Mesothelial cell of epicardium (in vitro differentiated cells): ENCODE results near the gene EGR4. TPM values are rescaled to one million over a fixed set of nuclear protein-coding genes. Genes with fewer than 3 reads are reported as not detected.
A peak's percentile ranks its signal among the peaks of the same experiment; 100 is the strongest.

Experiments
- DNase-seq, 2 experiments: peaks; one replicate each; pipeline ENCODE4 v3.0.0; 2021; ENCODE audit warnings: low spot score in 2 of 2; ENCODE audit not compliant: unreplicated experiment in 2 of 2
- H3K27ac Mint-ChIP-seq: 2 replicates; pipeline ENCODE4 v1.8.0; 2021; ENCODE audit warnings: mixed read lengths
- H3K27me3 Mint-ChIP-seq: 2 replicates; pipeline ENCODE4 v1.8.0; 2021; ENCODE audit warnings: low read depth, mixed read lengths
- H3K36me3 Mint-ChIP-seq: 2 replicates; pipeline ENCODE4 v1.8.0; 2021; ENCODE audit warnings: mixed read lengths
- H3K4me1 Mint-ChIP-seq: 2 replicates; pipeline ENCODE4 v1.8.0; 2021; ENCODE audit warnings: mixed read lengths
- H3K4me3 Mint-ChIP-seq: 2 replicates; pipeline ENCODE4 v1.8.0; 2021; ENCODE audit warnings: mild to moderate bottlenecking, moderate library complexity, mixed read lengths
- H3K9me3 Mint-ChIP-seq: 2 replicates; pipeline ENCODE4 v1.8.0; 2021; ENCODE audit warnings: mixed read lengths
- total RNA-seq: library from RNA; stranded (reverse); gene quantifications from 3 replicates; pipeline ENCODE4 v1.2.1, GENCODE V29; 2021
- TF ChIP-seq, protein P1 (sequence below): fragments of 200-600 bp; sonication (generic); IDR thresholded peaks from one replicate; pipeline ENCODE4 v1.5.0; 2021; ENCODE audit warnings: antibody characterized with exemption; ENCODE audit not compliant: unreplicated experiment

The EGR4 gene
- total RNA-seq, 1 donor from 2014 or later = 0.36 TPM

DNA sequence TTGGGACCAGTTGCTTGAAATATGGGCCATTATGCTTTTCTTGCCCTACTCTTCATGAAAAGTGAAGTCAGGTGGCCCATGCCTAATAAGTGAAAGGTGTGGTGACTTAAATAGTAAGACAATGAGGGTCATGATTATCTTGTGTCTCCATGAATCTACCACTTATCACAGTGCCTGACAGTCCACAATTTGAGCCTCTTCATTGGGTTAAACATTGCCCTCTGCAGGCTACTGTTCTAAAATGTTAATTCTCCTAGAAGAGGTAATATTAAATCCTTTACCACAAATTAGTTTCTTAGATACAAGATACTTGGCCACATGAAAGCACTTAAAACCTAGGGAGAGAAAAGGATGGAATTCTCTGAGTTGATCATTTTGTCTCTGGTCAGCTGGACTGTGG is 4.0 kb downstream of the EGR4 start:
- no peak overlapping the region for H3K27ac Mint-ChIP-seq
- peaks cover 4% of the 10 kb centered on the region for H3K4me1 Mint-ChIP-seq
- H3K4me3 Mint-ChIP-seq = no peak overlapping the region

DNA sequence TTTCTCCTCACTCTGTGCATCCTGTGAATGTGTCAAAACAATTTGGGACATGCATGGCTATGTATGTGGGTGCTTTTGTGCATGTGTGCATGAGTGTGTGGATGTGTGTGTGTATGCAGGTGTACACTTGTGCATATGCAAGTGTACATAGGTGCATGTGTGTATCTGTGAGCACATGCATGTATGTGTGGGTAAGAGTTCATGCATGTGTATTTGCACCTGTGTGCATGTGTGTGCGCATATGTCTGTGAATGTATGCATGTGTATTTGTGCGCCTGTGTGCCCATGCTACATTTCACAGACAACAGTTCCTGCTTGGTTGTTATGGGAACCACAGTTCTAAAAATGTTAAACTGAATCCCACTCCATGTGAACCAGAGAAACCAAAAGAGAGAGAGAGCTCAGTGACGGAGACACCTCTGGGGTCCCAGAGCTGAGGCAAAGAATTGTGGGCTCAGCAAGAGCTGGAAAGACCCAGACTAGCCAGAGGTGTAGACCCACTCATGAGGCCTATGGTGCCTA is 7.2 kb downstream of the EGR4 start:
- Mint-ChIP-seq H3K9me3 (no peaks in the 10 kb centered on the region), H3K4me1 (peaks cover 7% of the 10 kb centered on the region), H3K27ac (no peak overlapping the region), H3K27me3 (peaks cover 83% of the 10 kb centered on the region), H3K4me3 (no peak overlapping the region), H3K36me3 (no peaks in the 10 kb centered on the region)
- no peak for DNase-seq
- TF ChIP-seq, protein P1, sequence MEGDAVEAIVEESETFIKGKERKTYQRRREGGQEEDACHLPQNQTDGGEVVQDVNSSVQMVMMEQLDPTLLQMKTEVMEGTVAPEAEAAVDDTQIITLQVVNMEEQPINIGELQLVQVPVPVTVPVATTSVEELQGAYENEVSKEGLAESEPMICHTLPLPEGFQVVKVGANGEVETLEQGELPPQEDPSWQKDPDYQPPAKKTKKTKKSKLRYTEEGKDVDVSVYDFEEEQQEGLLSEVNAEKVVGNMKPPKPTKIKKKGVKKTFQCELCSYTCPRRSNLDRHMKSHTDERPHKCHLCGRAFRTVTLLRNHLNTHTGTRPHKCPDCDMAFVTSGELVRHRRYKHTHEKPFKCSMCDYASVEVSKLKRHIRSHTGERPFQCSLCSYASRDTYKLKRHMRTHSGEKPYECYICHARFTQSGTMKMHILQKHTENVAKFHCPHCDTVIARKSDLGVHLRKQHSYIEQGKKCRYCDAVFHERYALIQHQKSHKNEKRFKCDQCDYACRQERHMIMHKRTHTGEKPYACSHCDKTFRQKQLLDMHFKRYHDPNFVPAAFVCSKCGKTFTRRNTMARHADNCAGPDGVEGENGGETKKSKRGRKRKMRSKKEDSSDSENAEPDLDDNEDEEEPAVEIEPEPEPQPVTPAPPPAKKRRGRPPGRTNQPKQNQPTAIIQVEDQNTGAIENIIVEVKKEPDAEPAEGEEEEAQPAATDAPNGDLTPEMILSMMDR = no peak

More for the DNA sequence above, 4.0 kb downstream of the EGR4 start:
- DNase-seq = no peak
- TF ChIP-seq, protein P1 = no peak
- H3K27me3 Mint-ChIP-seq = peaks cover 95% of the 10 kb centered on the region
- no peaks in the 10 kb centered on the region for H3K36me3 Mint-ChIP-seq
- H3K9me3 Mint-ChIP-seq = no peaks in the 10 kb centered on the region

DNA sequence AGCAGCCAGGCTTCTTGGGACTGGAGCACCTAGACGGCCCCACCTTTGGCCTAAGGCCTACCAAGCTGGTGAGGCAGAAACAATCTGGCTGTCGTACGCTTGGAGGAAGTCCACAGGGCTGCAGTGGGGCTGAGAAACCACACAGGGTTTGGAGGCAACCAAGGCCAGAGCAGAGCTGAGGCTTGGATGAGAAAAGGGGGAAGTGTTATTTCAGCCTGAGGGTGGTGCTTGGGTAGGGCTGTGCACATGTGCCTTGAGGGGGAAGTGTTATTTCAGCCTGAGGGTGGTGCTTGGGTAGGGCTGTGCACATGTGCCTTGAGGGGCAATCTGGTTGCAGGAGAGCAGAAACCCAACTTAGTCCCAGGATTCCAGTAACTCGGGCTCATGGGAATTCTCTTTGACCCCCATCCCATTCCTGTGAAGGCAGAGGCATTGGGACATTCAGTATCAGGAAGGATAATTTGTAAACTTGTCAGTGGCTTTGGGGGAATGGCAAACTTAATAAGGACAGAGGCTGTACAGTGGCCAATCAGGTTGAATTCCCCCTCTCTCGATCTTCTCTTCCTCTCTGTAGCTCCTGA is 8.1 kb downstream of the EGR4 start:
- Mint-ChIP-seq H3K4me1 (peaks cover 5% of the 10 kb centered on the region), H3K27ac (no peak overlapping the region), H3K9me3 (no peaks in the 10 kb centered on the region), H3K36me3 (no peaks in the 10 kb centered on the region), H3K4me3 (peak overlapping the region; percentile 49), H3K27me3 (peaks cover 79% of the 10 kb centered on the region)
- DNase-seq = no peak
- TF ChIP-seq, protein P1 = no peak

DNA sequence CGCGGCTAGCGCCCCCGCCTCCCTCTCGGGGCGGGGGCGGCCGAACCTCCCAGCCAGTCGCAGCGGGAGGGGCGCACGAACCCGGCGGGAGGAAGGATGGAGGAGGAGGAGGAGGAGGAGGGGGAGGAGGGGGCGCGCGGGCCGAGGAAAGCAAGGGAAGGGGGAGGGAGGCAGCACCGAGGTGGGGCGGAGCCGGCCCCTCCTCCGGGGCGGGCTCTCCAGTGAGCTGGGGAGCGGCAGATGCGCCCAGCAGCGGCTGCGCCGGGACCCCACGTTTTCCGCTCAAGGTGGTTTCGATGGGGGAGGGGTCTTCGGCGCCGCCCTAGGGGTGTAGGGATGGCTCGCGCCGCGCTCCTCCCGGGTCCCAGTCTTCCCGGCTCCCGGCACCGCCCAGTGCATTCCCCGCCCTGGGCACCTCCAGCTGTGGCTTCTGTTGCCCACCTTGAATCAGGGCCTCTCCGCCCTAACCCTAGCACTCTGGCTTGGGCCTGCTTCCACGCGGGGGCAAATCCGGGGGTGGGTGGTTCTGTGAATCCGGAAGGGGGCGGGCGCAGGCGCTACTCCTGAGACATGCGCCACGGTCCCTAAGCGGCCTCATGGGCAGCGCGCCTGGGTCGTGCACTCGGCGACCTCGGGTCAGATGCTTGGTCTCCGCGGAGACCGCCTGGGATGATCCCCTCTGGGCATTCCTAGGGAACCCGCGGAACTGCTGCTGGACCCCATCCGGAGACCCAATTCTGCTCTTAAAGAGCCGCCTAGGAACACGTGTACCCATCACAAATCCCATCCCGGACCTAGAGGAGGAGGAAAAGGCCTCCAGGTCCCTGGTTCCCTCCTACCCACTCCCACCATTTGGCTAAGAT is 8.8 kb downstream of the EGR4 start, which contains the start of gene FBXO41:
Gene FBXO41 (minus strand): TSS at position 183 of the 863 bp plus-strand sequence. CDS start 14,848 bp downstream, outside the sequence.
- TF ChIP-seq, protein P1 = no peak
- peaks cover 75% of the 10 kb centered on the region for H3K27me3 Mint-ChIP-seq
- H3K36me3 Mint-ChIP-seq = no peaks in the 10 kb centered on the region
- no peak within 1 kb of the TSS for H3K27ac Mint-ChIP-seq
- H3K4me1 Mint-ChIP-seq = peaks cover 5% of the 10 kb centered on the region
- DNase-seq = peak in 1 of 2 experiments; percentile 44
- no peaks in the 10 kb centered on the region for H3K9me3 Mint-ChIP-seq
- peak within 1 kb of the TSS; percentile 68 for H3K4me3 Mint-ChIP-seq

DNA sequence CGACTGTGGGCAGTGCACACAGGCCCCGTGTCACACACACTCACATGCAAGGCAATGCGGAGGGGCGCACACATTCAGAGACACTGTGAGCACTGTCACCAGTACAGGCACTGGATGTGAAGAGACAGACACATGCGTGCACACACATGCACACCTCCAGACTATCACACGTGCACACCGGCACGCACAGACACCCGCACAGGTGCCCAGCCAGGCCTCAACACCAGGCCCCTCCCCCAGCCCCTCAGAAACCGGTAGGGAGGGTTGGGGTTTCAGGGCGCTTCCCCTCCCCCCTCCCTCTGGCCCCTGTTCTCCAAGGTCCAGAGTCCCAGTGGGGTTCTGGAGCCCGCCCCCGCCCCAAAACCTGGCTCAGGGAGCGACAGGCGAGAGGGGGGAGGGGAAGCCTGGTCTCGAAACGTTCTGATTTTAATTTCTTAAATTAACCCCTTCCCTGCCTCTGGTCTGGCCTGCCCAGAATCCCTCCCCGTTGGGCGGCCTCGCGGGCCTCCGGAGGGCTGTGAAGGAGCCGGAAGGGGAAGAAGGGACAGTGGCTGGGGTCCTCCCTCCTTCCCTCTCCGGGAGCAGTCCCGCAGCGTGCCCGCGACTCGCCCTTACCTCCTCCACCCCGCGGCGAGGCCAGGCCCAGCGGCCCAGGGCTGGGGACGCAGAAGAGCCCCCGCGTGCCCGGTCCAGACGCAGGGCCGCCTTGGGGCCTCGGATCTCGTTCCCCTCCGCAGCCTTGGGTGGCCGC is 9.6 kb downstream of the EGR4 start:
- no peak for DNase-seq
- H3K9me3 Mint-ChIP-seq = no peaks in the 10 kb centered on the region
- peaks cover 75% of the 10 kb centered on the region for H3K27me3 Mint-ChIP-seq
- peak overlapping the region; percentile 68 for H3K4me3 Mint-ChIP-seq
- no peak overlapping the region for H3K27ac Mint-ChIP-seq
- peaks cover 5% of the 10 kb centered on the region for H3K4me1 Mint-ChIP-seq
- TF ChIP-seq, protein P1 = no peak
- H3K36me3 Mint-ChIP-seq = no peaks in the 10 kb centered on the region
